GM18520 (cell line): ENCODE measurements around the gene ARL8B.
"Not testable (repeated sequence)": the region's sequence is repeated elsewhere in the genome, so short reads cannot be mapped to it uniquely, and the experiment has no call there.

Source experiments
- ATAC-seq: cut with Tn5 transposase; IDR thresholded peaks from one replicate; pipeline ENCODE4 v1.9.1; 2021; ENCODE audit not compliant: unreplicated experiment

The ARL8B gene

DNA sequence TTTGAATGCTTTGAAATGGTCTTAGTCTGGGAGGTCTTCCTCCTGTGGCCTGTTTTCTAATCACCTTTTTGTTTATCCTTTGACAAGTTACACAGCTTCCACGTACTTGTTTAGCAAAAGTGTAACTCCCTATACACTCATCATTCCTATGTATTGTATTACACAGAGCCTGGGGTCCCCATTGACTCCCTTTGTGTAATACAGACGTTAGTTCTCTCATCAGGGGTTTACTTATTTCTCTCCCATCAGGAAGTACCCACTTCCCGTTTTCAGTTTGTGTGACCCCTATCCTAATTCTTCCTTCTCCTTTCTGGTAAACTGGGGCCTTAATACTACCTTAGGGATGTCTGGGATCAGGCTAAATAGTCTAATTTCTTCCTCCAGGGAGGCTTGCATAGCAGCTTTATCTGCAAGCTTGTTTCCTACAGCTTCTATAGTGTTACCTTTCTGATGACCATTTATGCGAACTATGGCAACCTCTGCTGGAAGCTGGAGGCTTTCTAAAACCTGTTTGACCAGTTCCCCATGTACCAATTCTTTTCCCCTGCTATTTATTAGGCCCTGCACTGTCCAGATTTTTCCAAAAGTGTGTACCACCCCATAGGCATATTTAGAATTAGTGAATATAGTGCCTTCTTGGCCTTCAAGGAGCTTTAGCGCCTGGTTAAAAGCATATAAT is 22.4 kb downstream of the ARL8B start:
- ATAC-seq = no peak

DNA sequence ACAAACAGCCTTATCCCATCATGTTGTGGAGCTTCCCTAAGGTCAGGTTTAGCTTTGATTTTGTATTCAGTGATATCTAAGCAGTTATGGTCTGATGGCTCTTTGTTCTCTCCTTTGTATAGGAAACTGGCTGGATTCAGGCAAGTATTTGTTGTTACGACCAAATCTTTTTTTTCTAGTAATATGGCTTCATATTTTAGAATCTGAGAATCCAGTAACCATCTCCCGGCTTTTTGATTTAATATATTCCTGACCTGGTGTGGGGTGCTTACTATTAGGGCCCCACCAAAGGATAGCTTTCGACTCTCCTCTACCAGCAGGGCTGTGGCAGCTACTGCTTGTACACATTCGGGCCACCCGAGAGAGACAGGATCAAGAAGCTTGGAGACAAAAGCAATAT is 23.0 kb downstream of the ARL8B start:
- ATAC-seq = no peak

DNA sequence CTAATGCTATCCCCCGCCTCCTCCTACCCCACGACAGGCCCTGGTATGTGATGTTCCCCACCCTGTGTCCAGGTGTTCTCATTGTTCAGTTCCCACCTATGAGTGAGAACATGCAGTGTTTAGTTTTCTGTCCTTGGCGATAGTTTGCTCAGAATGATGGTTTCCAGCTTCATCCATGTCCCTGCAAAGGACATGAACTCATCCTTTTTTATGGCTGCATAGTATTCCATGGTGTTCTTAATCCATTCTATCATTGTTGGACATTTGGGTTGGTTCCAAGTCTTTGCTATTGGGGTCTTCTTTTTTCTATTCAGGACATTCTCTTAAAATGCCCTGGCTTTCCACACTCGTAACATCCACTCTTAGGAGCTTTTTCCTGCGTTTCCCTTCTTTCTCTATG is 25.1 kb downstream of the ARL8B start:
- not testable (repeated sequence) for ATAC-seq

DNA sequence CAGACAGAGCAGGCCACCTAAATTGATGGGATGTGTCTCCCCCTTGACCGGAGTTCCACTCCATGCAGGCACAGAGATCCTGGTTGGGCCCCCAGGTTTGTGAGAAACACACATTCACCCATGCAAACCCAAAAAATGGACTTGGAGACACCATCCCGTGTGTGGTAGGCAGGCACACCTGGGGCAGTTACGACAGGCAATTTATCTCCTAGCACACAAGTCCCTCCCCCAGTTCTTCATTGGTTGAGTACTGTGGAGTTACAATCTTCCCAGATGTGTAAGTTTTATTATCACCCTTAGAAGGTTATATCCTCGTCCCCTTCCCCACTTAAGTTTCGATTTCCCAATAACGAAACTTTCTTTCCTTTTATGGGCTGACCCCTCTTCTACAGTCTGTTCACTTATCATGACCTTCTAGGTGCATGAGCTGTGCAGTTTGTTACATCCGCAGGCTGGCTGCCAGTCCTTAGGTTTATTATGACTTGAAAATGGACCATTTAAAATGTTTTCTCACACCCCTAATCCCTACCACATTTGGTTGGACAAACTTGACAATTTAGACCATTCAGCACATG is 27.3 kb downstream of the ARL8B start:
- no peak for ATAC-seq

DNA sequence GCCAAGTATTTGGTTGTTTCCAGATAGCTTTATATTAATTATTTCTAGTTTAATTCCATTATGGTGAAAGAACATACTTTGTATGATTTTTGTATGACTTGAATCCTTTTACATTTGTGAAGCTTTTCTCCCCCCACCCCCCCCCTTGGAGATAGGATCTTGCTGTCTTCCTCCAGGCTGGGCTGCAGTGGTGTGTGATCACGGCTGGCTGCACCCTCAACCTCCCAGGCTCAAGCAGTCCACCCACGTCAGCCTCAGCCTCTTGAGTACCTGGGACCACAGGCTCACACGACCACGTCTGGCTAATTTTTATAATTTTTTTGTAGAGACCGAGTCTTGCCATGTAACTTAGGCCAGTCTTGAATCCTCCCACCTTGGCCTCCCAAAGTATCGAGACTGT is 29.5 kb downstream of the ARL8B start:
- no peak for ATAC-seq

DNA sequence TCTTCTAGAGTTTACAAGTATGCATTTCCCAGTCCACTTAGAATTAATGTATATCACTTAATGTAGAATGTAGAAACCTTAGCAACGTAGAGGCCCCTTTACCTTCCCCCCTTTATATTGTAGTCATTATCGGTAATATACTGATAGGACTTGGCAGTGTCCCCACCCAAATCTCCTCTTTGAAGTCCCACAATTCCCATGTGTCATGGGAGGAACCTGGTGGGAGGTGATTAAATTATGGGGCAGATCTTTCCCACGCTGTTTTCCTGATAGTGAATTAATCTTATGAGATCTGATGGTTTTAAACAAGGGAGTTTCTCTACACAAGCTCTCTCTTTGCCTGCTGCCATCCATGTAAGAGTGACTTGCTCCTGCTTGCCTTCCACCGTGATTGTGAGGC is 31.0 kb downstream of the ARL8B start:
- ATAC-seq = no peak

DNA sequence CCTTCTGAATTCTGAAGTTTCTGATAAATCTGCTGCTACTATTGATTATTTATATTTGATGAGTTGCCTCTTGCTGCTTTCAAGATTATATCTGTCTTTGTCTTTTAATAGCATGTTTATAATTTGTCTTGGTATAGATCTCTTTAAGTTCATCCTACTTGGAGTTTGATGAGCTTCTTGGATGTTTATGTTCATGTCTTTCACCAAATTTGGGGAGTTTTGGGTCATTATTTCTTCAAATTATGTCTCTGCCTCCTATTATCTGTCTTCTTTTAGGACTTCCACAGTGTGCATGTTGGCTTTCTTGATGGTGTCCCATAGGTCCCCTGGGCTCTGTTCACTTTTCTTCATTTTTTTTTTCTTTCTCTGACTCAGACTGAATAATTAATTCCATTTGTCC is 33.1 kb downstream of the ARL8B start:
- no peak for ATAC-seq

DNA sequence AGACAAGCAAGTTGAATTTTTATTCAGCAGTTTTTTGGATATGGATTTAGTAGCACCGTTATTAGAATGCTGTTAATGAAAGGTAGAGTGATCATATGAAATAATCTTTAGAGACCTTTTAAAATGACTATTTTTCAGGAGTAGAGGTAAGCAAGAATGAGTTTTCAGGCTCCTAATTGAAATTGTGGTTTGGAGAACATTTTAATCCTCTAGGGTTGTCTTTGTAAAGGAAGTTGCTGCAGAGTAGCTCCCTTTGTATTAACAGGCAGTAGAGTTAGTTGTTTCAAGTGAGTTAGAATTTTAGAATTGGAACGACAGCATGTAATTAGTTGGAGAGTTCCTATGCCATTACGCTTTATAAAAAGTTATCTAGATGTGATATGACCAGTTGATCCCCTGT is 38.2 kb downstream of the ARL8B start:
- no peak for ATAC-seq

DNA sequence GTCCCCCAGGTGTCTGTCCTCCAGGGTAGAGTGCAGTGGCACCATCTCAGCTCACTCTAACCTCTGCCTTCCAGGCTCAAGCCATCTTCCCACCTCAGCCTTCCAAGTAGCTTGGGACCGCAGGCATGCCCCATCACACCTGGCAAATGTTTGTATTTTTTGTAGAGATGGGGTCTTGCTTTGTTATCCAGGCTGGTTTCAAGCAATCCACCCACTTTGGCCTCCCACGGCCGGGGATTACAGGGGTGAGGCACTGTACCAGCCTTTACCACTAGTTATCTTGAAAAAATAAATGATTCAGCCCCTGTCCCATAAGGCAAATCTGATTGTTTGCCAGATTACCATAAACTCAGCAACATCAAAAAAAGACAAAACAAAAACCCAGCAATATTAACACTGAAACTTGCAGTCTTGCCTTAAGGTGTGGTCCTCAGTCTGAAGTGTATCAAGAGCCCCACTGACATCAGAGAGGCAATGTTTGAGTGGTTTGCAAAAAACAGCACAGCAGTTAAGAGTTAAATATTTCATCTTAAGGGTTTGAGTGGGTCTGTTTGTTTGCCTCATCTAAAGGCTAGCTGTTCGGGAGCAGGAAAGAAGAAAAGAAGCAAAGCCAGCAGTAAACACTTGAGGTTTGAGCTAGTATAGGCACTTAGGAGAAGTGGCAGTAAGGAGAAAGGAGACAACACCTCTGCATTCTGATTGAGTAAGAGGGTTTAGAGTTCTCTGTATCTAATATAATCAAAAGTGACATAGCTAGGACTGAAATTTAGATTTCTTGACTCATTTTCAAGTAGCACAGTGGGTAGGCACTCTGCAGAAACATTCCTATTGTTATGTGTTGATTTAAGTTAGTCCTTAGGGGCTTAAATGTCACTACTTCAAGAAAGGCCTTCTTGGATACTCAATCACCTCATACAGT is 39.1 kb downstream of the ARL8B start:
- ATAC-seq = no peak

DNA sequence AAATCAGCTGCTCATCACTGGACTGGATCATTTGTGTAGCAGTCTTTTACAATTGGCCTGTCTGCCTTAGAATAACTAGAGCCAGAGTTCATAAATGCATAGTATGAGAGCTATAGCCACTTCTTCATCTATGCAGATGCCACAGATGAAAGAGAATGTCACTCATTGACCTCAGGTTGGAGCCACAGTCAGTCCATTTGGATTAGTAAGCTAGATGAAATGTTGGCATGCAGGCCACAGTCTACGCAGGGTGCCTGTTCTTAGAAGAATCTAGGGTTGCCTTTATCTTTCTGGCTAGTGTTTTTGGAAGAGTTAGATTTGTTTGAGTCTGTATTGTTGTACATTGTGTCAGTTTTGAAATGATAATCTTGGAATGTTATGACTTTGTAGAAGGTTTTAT is 40.0 kb downstream of the ARL8B start:
- ATAC-seq = no peak

DNA sequence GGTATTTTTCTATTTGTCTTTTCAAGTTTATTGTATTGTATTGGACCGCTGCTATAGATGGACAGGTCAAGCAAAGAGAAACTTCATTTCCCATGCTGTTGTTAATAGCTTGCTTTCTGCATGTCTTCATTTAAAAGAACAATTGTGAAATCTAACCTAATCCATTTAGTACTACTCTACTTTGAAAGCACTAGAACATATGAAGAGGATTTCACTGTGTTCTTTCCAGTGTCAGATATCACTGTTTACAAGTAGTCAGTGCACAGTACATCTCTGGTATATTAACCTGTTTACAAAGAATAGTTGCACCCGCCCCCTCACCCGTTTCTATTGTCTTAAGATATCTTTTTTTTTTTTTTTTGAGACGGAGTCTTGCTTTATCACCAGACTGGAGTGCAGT is 43.6 kb downstream of the ARL8B start:
- no peak for ATAC-seq

DNA sequence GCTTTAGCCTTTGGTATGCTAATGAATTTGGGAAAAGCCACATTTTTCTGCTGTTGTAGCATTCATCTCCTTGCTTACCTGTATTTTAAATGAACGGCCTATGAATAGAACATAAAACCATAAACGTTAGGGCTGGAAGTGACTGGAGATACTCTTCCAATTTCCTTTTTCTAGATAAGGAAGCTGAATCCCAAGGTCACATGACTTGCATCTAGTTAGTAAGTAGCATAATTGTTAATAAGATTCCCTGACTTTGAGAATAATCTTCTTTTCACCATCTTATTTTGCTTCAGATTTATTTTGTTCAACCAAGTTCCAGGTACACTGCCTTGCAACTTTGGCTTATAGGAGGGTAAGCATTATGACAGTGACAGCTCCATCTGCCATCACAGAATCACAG is 44.8 kb downstream of the ARL8B start:
- no peak for ATAC-seq

DNA sequence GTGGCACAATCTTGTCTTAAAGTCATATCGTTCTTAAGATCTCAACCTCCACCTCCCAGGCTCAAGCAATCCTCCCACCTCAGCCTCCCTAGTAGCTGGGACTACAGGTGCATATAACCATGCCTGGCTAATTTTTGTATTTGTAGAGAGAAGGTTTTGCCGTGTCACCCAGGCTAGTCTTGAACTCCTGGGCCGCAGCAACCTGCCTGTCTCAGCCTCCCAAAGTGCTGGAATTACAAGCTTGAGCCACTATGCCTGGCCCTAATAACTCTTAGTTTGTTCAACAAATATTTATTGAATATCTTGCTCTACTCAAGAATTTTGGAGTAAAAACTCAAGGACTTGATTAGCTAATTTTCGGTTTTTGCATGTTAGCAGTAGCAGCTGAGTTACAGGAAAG is 46.0 kb downstream of the ARL8B start:
- no peak for ATAC-seq

DNA sequence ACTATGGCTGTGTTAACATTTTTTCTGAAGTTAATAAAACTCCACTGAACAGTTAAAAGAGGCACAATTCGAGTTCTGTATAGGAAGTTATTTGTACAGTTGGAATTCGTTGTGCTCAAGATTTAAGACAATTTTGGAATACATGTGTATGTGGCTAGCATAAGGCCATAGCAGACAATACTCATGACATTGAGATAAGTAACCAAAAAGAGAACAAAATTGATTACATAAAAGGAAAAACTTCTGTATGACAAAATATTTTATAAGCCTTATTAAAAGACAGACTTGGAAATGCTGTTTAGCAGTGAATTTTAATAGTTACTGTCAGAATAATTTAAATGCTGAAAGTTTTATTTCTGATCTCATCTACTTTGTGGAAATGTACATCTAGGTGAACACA is 47.7 kb downstream of the ARL8B start:
- no peak for ATAC-seq

DNA sequence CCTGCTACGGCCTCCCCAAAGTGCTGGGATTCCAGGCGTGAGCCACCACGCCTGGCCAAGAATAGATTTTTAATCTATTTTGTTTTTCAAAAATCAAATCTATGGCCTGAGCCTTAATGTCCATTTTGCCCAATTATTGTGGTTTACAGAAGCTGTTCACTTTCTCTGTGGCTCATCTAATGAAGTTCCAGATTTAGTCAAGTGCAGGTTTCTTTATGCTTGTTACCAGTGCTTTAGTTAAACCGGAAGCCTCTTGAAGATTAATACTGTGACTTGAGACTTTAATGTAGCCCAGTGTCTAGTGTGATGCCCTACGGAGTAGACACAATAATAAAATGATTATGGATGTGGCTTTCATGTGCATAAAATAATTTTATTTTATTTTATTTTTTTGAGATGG is 48.9 kb downstream of the ARL8B start:
- ATAC-seq = no peak

DNA sequence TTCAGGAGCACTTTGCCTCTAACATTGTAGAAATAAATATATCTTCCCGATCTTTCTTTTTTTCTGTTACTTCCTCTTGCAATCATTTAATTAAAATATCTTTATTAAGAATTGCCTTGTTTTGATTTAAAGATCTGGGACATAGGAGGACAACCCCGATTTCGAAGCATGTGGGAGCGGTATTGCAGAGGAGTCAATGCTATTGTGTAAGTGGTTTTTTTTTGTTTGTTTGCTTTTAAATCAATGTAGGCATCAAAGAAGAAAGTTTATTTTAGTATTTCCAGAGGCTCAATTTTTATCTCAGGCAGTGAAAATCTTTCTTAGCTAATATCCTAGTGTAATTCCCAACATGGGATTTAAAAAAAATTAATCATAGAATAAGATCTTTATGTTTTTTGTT is 49.9 kb downstream of the ARL8B start:
- ATAC-seq = no peak

DNA sequence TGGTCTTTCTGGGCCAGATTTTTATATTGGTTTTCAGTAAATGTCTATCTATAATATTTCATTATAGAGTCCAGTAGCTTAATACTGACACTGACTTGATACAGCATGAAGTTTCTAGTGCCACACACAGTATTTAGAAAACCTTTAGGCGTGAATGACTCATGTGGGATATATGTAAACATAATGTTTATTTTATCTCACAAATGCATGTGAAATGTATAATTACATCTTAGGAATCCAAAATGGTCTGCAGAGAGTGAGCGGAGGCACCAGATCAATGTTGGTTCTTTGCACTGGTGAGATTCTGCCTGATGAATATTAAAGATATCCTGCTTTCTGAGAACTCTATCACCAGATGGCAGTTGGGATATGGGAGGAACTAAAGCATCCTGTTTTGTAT is 56.9 kb downstream of the ARL8B start:
- not testable (repeated sequence) for ATAC-seq

DNA sequence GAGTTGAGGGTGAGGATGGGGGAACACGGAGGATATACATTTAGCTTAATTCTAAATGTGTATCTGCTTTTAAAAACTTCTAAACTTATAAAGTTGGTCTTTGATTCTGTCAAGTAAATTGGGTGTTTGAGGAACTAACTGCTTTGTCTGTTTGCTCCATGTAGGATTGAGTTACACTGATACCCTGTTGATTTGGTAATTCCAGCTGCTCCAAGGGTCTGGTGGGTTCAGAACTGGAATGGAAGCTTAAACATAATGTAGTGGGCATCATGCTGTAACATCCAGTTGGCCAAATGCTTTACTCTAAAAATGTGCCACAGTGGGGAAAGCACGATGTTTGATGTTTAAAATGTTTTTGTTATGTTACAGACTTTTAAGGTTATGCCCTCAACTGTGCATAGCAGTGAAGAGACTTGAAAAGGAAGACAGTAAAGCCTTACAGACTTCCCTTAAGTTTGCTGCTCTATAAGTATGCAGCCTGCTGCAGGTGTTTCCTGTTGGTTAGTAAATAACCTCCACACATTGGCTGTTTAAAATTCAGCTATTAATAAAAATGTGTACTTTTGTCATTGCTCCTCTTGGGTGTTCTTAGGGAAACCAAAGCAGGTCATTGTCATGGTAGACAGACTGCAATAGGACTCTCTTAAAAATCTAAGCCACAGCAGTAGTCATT is 59.5 kb downstream of the ARL8B start:
- peak; percentile 57 for ATAC-seq

DNA sequence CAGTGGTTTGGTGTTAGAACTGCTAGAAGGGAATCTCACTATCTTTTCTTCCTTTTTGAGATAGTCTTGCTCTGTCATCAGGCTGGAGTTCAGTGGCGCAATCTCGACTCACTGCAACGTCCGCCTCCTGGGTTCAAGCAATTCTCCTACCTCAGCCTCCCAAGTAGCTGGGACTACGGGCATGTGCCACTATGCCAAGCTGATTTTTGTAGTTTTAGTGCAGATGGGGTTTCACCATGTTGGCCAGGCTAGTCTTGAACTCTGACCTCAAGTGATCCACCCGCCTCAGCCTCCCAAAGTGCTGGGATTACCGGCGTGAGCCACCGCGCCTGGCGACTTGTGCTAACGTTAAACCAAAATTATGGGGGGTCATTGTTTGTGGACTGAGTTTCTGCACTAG is 61.6 kb downstream of the ARL8B start:
- ATAC-seq = not testable (repeated sequence)

DNA sequence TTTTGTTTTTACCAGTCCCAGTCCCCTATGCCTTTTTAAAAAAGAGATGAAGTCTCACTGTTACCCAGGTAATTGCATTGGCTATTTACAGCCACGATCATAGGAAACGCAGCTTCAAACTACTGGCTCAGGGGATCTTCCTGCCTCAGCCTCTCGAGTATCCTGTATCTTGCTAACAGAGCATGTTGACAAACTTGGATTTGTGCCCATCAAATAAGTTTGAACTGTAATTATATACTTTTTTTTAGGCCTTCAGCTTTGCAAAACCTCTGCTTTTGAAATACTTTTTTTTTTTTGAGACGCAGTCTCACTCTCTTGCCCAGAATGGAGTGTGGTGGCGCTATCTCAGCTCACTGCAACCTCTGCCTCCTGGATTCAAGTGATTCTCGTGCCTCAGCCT is 62.4 kb downstream of the ARL8B start:
- no peak for ATAC-seq

DNA sequence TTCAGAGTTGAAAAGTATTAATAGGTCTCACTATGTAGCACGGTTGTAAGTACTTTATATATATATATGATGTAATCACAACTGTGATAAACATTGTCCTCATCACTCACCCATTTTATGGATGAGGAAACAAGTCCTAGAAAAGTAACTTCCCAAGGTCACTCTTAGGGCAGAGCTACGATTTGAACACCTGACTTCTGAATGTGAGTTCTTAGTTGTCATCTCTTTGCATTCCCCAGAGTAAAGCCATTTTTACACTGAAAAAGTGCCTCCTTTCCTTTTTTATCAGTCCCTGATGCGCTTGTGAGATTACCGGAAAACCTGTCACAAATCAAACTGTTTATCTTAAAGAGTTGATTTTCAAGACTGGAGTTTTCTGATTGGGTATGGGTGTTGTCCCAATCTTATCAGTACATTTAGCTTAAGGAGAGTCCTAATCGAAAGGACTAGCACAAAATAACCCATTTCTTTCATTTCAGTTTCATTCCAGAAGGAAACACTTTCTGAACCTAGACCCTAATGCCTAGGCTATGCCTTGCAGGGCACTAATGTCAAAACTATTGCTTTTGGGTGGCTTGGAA is 63.1 kb downstream of the ARL8B start:
- ATAC-seq = no peak
